HL-60/S4 treated with retinoic acid at 250 ng/mL for 4 days and 3 days (cell line): ENCODE results near the gene TBCD.

Source experiments
- in situ Hi-C: fragments of 300-500 bp; cut with MboI; formaldehyde crosslinking; loops from 2 replicates; pipeline ENCODE4 v1.7.0; 2022; ENCODE audit warnings: low sequenced_read_pairs

The TBCD gene

GRCh38 chr17:82849076-82849945, 97.4 kb downstream of the TBCD start:
- in situ Hi-C loops: no loop called here

GRCh38 chr17:82851381-82851780, 99.5 kb downstream of the TBCD start:
- in situ Hi-C loops: no loop called here

GRCh38 chr17:82854226-82854625, 102.4 kb downstream of the TBCD start:
- in situ Hi-C loops: no loop called here

- in situ Hi-C loops: no loop called here
These were observed 104.5 kb downstream of the TBCD start for GRCh38 chr17:82856361-82856760.

GRCh38 chr17:82858376-82859126, 106.7 kb downstream of the TBCD start:
- in situ Hi-C loops: no loop called here

- in situ Hi-C loops: no loop called here
These were observed 107.9 kb downstream of the TBCD start for GRCh38 chr17:82859431-82860403.

GRCh38 chr17:82860606-82861392, 108.9 kb downstream of the TBCD start:
- in situ Hi-C loops: no loop called here

- in situ Hi-C loops: no loop called here
These were observed 109.5 kb downstream of the TBCD start for GRCh38 chr17:82861393-82861775.

- in situ Hi-C loops: no loop called here
These were observed 110.3 kb downstream of the TBCD start for GRCh38 chr17:82862191-82862590.

GRCh38 chr17:82862737-82863382, 111.0 kb downstream of the TBCD start:
- in situ Hi-C loops: no loop called here

GRCh38 chr17:82863383-82863940, 111.6 kb downstream of the TBCD start:
- in situ Hi-C loops: no loop called here

- in situ Hi-C loops: no loop called here
These were observed 112.3 kb downstream of the TBCD start for GRCh38 chr17:82863941-82864712.

- in situ Hi-C loops: no loop called here
These were observed 112.9 kb downstream of the TBCD start for GRCh38 chr17:82864713-82865248.

GRCh38 chr17:82865274-82865673, 113.4 kb downstream of the TBCD start:
- in situ Hi-C loops: no loop called here

GRCh38 chr17:82865774-82866395, 114.0 kb downstream of the TBCD start:
- in situ Hi-C loops: no loop called here

- in situ Hi-C loops: no loop called here
These were observed 114.8 kb downstream of the TBCD start for GRCh38 chr17:82866590-82867191.

- in situ Hi-C loops: no loop called here
These were observed 116.0 kb downstream of the TBCD start for GRCh38 chr17:82867763-82868325.
